PC-9 (cell line): ENCODE results near the gene RHOC.

Source experiments
- EZH2 ChIP-seq: fragments of 200-600 bp; sonication (generic); IDR thresholded peaks from 2 replicates; pipeline ENCODE4 v1.8.0; 2017; ENCODE audit warnings: antibody characterized with exemption, low read depth
- TF ChIP-seq, protein P1 (sequence below): fragments of 200-600 bp; sonication (generic); conservative IDR thresholded peaks from 2 replicates; pipeline ENCODE4 v1.6.1; 2017; ENCODE audit warnings: mixed run types, antibody characterized with exemption, mild to moderate bottlenecking, moderate library complexity

DNA sequence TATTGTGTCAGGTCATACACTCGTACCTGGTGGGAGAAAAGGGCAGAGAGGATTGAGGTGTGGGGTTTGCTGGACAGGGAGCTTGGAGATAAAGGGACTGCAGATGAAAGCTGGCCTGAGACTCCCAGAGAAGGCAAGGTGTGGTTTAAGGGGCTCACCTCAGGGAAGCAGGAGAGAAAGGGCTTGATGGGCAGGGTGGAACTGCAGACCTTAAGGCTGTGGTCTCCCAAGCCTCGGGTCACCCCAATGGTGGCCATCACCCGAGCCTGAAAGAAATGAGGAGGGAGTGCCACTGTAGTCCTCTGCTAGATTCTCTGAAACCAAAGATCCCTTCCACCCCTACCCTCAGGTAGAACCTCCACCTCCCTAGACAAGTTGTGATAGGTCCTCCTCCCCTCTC lies 3.7 kb upstream of the RHOC start:
- TF ChIP-seq, protein P1, sequence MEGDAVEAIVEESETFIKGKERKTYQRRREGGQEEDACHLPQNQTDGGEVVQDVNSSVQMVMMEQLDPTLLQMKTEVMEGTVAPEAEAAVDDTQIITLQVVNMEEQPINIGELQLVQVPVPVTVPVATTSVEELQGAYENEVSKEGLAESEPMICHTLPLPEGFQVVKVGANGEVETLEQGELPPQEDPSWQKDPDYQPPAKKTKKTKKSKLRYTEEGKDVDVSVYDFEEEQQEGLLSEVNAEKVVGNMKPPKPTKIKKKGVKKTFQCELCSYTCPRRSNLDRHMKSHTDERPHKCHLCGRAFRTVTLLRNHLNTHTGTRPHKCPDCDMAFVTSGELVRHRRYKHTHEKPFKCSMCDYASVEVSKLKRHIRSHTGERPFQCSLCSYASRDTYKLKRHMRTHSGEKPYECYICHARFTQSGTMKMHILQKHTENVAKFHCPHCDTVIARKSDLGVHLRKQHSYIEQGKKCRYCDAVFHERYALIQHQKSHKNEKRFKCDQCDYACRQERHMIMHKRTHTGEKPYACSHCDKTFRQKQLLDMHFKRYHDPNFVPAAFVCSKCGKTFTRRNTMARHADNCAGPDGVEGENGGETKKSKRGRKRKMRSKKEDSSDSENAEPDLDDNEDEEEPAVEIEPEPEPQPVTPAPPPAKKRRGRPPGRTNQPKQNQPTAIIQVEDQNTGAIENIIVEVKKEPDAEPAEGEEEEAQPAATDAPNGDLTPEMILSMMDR: no peak
- no peak for TF ChIP-seq EZH2
